SK-N-SH (cell line): ENCODE results near the gene SIRT3.

ENCODE experiments used
- CHD2 ChIP-seq: fragments of 150-350 bp; IDR thresholded peaks from 2 replicates; pipeline ENCODE4 v1.6.1; 2018; ENCODE audit warnings: low read length; ENCODE audit not compliant: partially characterized antibody
- FOXM1 ChIP-seq: IDR thresholded peaks from 2 replicates; pipeline ENCODE4 v1.4.0; 2012; ENCODE audit warnings: low read depth, mild to moderate bottlenecking
- JUND ChIP-seq: IDR thresholded peaks from 2 replicates; pipeline ENCODE4 v1.4.0; 2012
- MEF2A ChIP-seq: IDR thresholded peaks from 2 replicates; pipeline ENCODE4 v1.4.0; 2012; ENCODE audit warnings: low read depth, borderline replicate concordance
- RFX5 ChIP-seq: IDR thresholded peaks from 2 replicates; pipeline ENCODE4 v1.6.1; 2012; ENCODE audit warnings: mild to moderate bottlenecking, improper control_type of control experiment, low read length
- RXRA ChIP-seq: IDR thresholded peaks from 2 replicates; pipeline ENCODE4 v1.4.0; 2012; ENCODE audit warnings: low read depth, mild to moderate bottlenecking, borderline replicate concordance
- SMC3 ChIP-seq: IDR thresholded peaks from 2 replicates; pipeline ENCODE4 v1.6.1; 2012; ENCODE audit warnings: low read depth, low read length, improper control_type of control experiment
- TCF12 ChIP-seq: IDR thresholded peaks from 2 replicates; pipeline ENCODE4 v1.4.0; 2012
- YY1 ChIP-seq: IDR thresholded peaks from 2 replicates; pipeline ENCODE4 v1.4.0; 2012; ENCODE audit warnings: low read depth, mild to moderate bottlenecking
- TF ChIP-seq, protein P1 (sequence below): fragments of 150-350 bp; IDR thresholded peaks from 2 replicates; pipeline ENCODE4 v1.6.1; 2017; ENCODE audit warnings: antibody characterized with exemption, low read length, low read depth, borderline replicate concordance
- TF ChIP-seq, protein P2 (sequence below): IDR thresholded peaks from 2 replicates; pipeline ENCODE4 v1.4.0; 2012; ENCODE audit warnings: low read depth
- TF ChIP-seq, protein P3 (sequence below): fragments of 200-600 bp; sonication (generic); IDR thresholded peaks from 2 replicates; pipeline ENCODE4 v1.6.1; 2017; ENCODE audit warnings: antibody characterized with exemption, mild to moderate bottlenecking, moderate library complexity

DNA sequence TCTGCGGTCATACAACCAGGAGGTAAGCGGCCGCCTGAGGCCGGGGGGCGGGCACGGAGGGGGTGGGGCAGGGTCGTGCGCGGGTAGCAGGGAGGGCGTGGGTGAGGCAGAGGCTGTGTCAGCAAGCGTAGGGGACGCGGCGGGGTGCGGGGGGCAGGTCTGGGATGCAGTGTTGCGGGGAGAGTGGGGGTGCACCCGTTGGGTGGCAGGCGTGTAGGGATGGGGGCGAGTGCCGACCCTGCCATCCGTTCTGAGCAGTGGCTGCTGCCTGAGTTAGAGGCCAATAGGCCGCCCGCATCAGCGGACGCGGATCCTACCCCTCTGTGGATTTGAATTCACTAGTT, 27.3 kb downstream of the SIRT3 start:
- TF ChIP-seq, protein P1, sequence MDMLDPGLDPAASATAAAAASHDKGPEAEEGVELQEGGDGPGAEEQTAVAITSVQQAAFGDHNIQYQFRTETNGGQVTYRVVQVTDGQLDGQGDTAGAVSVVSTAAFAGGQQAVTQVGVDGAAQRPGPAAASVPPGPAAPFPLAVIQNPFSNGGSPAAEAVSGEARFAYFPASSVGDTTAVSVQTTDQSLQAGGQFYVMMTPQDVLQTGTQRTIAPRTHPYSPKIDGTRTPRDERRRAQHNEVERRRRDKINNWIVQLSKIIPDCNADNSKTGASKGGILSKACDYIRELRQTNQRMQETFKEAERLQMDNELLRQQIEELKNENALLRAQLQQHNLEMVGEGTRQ, result no peak
- TF ChIP-seq, protein P2, sequence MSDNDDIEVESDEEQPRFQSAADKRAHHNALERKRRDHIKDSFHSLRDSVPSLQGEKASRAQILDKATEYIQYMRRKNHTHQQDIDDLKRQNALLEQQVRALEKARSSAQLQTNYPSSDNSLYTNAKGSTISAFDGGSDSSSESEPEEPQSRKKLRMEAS, result no peak
- no peak for TF ChIP-seq FOXM1
- TF ChIP-seq SMC3, result no peak
- TF ChIP-seq, protein P3, sequence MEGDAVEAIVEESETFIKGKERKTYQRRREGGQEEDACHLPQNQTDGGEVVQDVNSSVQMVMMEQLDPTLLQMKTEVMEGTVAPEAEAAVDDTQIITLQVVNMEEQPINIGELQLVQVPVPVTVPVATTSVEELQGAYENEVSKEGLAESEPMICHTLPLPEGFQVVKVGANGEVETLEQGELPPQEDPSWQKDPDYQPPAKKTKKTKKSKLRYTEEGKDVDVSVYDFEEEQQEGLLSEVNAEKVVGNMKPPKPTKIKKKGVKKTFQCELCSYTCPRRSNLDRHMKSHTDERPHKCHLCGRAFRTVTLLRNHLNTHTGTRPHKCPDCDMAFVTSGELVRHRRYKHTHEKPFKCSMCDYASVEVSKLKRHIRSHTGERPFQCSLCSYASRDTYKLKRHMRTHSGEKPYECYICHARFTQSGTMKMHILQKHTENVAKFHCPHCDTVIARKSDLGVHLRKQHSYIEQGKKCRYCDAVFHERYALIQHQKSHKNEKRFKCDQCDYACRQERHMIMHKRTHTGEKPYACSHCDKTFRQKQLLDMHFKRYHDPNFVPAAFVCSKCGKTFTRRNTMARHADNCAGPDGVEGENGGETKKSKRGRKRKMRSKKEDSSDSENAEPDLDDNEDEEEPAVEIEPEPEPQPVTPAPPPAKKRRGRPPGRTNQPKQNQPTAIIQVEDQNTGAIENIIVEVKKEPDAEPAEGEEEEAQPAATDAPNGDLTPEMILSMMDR, result no peak
- no peak for TF ChIP-seq MEF2A
- no peak for TF ChIP-seq RFX5
- TF ChIP-seq JUND, result no peak
- TF ChIP-seq RXRA, result no peak
- TF ChIP-seq TCF12, result no peak
- TF ChIP-seq YY1, result no peak
- no peak for TF ChIP-seq CHD2
